KMS-11 (cell line): ENCODE measurements around the gene ASCC2.

Experiments
- H2AFZ ChIP-seq: fragments of 200-600 bp; sonication (generic); 2 replicates; pipeline ENCODE4 v1.6.1; 2016; ENCODE audit warnings: antibody characterized with exemption, mixed run types, low read depth
- H3K27ac ChIP-seq: fragments of 200-600 bp; sonication (generic); 2 replicates; pipeline ENCODE4 v1.6.1; 2016; ENCODE audit warnings: mild to moderate bottlenecking, mixed run types
- H3K27me3 ChIP-seq: fragments of 200-600 bp; sonication (generic); 2 replicates; pipeline ENCODE4 v1.6.1; 2017; ENCODE audit warnings: mild to moderate bottlenecking, low read depth, mixed run types, moderate library complexity; ENCODE audit not compliant: insufficient read depth
- H3K36me3 ChIP-seq: fragments of 200-600 bp; sonication (generic); 2 replicates; pipeline ENCODE4 v1.6.1; 2017; ENCODE audit warnings: mild to moderate bottlenecking, mixed run types; ENCODE audit not compliant: insufficient read depth
- H3K4me1 ChIP-seq: fragments of 200-600 bp; sonication (generic); 2 replicates; pipeline ENCODE4 v1.6.1; 2016; ENCODE audit warnings: mild to moderate bottlenecking, low read depth, mixed run types; ENCODE audit not compliant: poor library complexity, severe bottlenecking
- H3K4me2 ChIP-seq: fragments of 200-600 bp; sonication (generic); 2 replicates; pipeline ENCODE4 v1.7.0; 2016; ENCODE audit warnings: mild to moderate bottlenecking, mixed run types
- H3K4me3 ChIP-seq: fragments of 200-600 bp; sonication (generic); IDR thresholded peaks from 2 replicates; pipeline ENCODE4 v1.6.1; 2017; ENCODE audit warnings: low read depth, low read length, mixed read lengths; ENCODE audit not compliant: insufficient read depth
- H3K79me2 ChIP-seq: fragments of 200-600 bp; sonication (generic); 2 replicates; pipeline ENCODE4 v1.6.1; 2016; ENCODE audit warnings: low read depth, mixed run types; ENCODE audit not compliant: insufficient read depth
- H3K9ac ChIP-seq: fragments of 200-600 bp; sonication (generic); 2 replicates; pipeline ENCODE4 v1.6.1; 2016; ENCODE audit warnings: mild to moderate bottlenecking, mixed run types
- H4K20me1 ChIP-seq: fragments of 200-600 bp; sonication (generic); 2 replicates; pipeline ENCODE4 v1.6.1; 2016; ENCODE audit warnings: mild to moderate bottlenecking, mixed run types; ENCODE audit not compliant: insufficient read depth
- TF ChIP-seq, protein P1 (sequence below): fragments of 200-600 bp; sonication (generic); conservative IDR thresholded peaks from 2 replicates; pipeline ENCODE4 v1.6.1; 2017; ENCODE audit warnings: low read depth, mild to moderate bottlenecking, antibody characterized with exemption, low read length, moderate library complexity, mixed read lengths

The ASCC2 gene

DNA sequence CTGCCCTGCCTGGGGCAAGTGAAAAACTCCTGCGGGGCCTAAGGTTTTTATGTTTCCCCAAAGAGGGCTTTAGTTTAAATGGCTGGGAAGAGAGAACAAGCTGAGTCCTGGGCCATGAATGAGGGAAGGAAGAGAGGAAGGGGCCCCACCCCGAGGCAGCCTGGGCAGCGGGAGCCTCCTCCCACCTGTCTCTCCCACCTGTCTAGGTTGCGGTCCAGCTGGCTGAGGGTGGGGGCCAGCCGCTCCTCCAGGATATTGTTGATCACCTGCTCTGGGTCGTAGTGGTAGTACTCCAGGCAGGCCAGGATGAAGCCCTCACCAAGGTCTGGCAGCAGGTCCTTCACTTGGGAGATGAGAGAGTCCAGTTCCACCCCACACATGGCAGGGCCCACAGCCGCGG, 36.3 kb downstream of the ASCC2 start:
- Histone ChIP-seq H3K27me3 (no peaks in the 10 kb centered on the region), H3K9ac (no peak overlapping the region), H3K79me2 (no peaks in the 10 kb centered on the region), H3K4me2 (no peak overlapping the region), H3K36me3 (peaks cover 6% of the 10 kb centered on the region; the same call in 1 of the 2 replicates), H4K20me1 (no peaks in the 10 kb centered on the region), H3K4me3 (no peak overlapping the region), H2AFZ (no peak overlapping the region), H3K27ac (no peak overlapping the region), H3K4me1 (peaks cover 20% of the 10 kb centered on the region)
- TF ChIP-seq, protein P1, sequence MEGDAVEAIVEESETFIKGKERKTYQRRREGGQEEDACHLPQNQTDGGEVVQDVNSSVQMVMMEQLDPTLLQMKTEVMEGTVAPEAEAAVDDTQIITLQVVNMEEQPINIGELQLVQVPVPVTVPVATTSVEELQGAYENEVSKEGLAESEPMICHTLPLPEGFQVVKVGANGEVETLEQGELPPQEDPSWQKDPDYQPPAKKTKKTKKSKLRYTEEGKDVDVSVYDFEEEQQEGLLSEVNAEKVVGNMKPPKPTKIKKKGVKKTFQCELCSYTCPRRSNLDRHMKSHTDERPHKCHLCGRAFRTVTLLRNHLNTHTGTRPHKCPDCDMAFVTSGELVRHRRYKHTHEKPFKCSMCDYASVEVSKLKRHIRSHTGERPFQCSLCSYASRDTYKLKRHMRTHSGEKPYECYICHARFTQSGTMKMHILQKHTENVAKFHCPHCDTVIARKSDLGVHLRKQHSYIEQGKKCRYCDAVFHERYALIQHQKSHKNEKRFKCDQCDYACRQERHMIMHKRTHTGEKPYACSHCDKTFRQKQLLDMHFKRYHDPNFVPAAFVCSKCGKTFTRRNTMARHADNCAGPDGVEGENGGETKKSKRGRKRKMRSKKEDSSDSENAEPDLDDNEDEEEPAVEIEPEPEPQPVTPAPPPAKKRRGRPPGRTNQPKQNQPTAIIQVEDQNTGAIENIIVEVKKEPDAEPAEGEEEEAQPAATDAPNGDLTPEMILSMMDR, result no peak

DNA sequence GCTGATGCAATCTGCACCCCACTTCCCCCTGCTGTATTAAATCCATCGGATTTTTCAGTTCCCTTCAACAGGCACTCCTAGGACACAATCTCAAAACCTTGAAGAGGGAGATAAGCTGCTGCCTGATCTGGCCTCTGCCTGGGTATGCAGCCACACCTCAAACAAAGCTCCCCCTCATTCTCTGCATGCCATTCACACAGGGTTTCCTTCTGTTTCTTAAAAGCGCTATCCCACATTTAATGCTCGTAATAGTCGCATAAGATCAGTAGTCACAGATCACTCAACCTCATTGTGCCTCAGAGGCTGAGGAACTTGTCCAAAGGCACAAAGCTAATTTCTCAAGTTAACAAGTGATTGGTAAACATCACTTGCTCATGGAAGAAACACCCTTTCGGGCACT, 36.9 kb downstream of the ASCC2 start:
- H3K4me1 ChIP-seq, result peaks cover 20% of the 10 kb centered on the region
- no peaks in the 10 kb centered on the region for H3K79me2 ChIP-seq
- H3K27ac ChIP-seq, result no peak overlapping the region
- H3K36me3 ChIP-seq, result peaks cover 6% of the 10 kb centered on the region; the same call in 1 of the 2 replicates
- H3K4me3 ChIP-seq, result no peak overlapping the region
- no peak overlapping the region for H2AFZ ChIP-seq
- H3K4me2 ChIP-seq, result no peak overlapping the region
- H3K27me3 ChIP-seq, result no peaks in the 10 kb centered on the region
- no peaks in the 10 kb centered on the region for H4K20me1 ChIP-seq
- no peak overlapping the region for H3K9ac ChIP-seq
- TF ChIP-seq, protein P1, result no peak

DNA sequence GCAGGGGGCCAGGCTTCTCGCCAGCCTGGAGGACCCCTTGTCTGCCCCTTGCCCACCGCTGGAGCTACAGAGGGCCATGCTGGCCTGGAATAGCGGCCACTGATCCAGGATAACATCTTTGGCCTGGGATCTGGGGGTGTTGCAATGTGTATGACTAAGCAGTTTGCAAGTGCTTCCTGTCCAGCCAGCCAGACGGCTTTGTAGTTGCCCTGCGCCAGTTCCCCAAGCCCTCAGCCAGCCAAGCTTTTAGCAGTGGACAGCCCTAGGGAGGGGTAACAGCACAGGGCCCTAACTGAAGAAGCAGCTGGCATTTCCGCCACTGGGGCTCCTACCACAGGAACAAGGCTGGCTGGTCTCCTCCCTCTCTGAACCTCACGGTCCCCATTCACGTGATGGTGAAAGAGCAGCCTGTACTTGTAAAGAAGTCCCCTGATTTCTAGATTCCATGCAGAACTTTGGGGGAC, 38.8 kb downstream of the ASCC2 start:
- H3K9ac ChIP-seq, result no peak overlapping the region
- no peak overlapping the region for H2AFZ ChIP-seq
- no peak overlapping the region for H3K4me3 ChIP-seq
- no peaks in the 10 kb centered on the region for H4K20me1 ChIP-seq
- H3K4me1 ChIP-seq, result peaks cover 20% of the 10 kb centered on the region
- H3K27ac ChIP-seq, result no peak overlapping the region
- H3K4me2 ChIP-seq, result no peak overlapping the region
- H3K79me2 ChIP-seq, result no peaks in the 10 kb centered on the region
- H3K36me3 ChIP-seq, result no peaks in the 10 kb centered on the region
- H3K27me3 ChIP-seq, result no peaks in the 10 kb centered on the region
- TF ChIP-seq, protein P1, result no peak

DNA sequence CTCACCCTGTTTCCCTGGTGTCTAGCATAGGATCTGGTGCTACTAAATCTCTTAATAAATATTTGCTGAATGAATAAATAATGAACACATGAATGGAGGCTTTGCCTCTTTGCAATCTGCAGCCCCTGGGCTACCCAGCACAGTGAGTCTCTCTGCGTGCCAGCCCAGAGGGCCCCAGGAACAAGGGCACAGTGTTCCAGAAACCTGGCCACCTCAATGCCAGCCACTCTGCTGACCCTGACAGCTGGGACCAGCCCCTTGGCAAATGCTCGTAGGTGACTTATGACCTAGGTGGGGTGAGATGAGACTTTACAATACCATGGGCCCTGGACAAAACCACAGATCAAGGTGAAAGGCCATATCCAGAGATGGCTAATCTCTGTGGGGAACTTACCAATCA, 39.3 kb downstream of the ASCC2 start:
- Histone ChIP-seq H4K20me1 (no peaks in the 10 kb centered on the region), H3K4me2 (no peak overlapping the region), H2AFZ (no peak overlapping the region), H3K4me1 (peaks cover 20% of the 10 kb centered on the region), H3K9ac (no peak overlapping the region), H3K4me3 (no peak overlapping the region), H3K27ac (no peak overlapping the region), H3K79me2 (no peaks in the 10 kb centered on the region), H3K27me3 (no peaks in the 10 kb centered on the region), H3K36me3 (no peaks in the 10 kb centered on the region)
- TF ChIP-seq, protein P1, result no peak

DNA sequence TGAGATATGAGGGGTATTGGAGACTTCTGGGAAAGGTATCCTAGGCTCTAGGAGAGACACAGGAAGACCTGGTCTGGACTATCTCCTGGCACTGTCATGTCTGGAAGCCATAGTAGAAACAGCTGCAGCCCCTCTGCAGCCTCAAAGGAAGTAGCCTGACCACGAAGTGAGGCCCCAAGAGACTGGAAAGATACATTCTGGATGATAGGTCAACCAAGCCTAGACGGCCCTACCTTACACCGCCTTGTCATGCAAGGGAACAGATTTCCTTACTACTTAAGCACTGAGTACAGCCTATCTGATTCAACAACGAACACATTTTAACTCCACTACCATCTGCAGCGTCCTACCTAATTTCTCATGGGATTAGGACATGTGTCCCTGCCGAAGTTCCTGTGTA, 39.8 kb downstream of the ASCC2 start:
- Histone ChIP-seq H3K79me2 (no peaks in the 10 kb centered on the region), H3K4me1 (peaks cover 20% of the 10 kb centered on the region), H3K27ac (no peak overlapping the region), H3K36me3 (no peaks in the 10 kb centered on the region), H2AFZ (no peak overlapping the region), H3K9ac (no peak overlapping the region), H3K4me2 (no peak overlapping the region), H3K27me3 (no peaks in the 10 kb centered on the region), H4K20me1 (no peaks in the 10 kb centered on the region), H3K4me3 (no peak overlapping the region)
- TF ChIP-seq, protein P1, result no peak
